Measurements from ENCODE around the gene TMBIM1.
A peak's percentile ranks its signal among the peaks of the same experiment; 100 is the strongest.

Gene TMBIM1

DNA sequence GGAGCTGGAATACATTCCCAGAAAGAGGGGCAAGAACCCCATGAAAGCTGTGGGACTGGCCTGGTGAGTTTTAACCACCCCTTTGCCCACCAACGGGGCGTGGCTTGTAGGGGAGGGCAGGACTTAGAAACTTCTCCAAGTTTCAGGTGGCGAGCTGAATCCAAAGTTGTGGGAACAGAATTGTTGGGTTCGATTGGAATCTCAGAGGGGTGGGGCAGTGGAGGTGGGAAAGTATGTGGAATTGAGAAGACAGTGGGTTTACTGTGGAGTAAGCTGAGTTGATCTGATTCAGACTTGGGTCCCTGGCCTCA, 20.9 kb downstream of the TMBIM1 start:
- DNase-seq = no peak

DNA sequence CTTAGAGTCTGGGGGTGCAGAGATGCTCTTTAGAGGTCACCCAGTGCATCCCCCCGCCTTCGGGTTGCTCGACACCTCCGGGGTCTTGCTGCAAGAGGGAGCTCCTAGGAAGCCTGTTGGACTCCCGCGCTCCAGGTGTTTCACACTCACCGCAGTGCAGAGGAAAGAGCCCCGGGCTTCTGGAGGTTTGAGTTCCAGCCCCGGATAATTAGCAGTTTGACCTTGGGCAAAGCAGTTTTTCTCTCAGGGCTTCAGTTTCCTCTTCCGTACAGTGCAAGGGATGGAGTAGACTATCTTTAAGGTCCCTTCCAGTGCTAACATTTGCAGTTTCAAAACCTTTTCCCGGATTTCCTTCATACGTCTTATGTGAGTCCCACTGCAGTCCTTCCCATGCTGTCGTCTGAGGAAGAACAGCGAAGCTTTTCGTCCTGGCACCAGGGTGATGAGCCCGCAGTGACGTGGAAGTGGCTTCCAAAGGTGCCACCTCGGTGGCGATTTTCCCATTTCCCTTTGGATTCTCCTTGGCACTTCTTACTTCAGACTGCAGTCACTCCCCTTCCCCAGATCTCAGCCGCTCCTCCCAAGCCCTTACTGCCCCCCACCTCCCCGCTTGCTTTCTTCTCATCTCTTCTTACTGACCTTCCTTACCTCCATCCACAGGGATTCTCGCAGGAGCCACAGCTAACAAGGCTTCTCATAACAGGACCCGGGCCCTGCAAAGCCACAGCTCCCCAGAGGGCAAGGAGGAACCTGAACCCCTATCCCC, 21.4 kb downstream of the TMBIM1 start:
- DNase-seq = no peak

DNA sequence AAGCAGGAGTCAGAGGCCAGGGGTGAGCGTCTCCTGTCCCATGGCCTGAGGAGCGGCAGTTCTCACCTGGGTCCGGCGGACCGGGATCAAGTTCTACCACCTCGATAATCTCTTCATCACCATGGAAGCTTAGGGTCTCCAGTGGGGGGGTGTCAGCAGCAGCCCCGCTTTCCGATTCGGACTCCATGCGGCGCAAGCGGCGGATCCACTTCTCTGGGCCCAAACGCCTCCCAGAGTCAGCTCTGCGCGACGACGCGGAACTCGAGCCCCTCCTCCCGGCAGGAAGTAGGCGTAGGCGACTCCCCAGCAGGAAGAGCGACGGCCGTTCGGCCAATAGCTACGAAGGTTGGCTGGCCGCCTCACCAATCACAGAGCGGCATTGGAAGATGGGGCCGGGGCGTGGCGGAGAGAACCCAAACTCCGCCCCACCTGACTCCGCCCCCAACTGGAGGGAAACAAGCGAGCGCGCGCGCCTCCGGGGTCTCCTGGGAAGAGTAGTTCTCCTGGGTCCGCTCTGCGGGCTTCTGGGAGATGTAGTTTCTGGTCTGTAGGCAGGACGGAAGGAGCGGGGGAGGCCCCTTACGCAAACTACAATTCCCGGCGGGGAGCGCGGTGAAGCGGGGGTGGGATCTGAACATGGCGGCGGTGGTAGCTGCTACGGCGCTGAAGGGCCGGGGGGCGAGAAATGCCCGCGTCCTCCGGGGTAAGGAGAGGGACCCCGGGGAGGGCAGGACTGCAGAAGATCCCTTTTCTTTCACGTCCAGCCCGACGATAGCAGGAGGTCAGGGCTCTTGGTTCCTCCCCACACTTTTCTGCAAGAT, 22.2 kb downstream of the TMBIM1 start, which contains the start of the genes AAMP and PNKD:
TSS of gene AAMP (minus strand) at position 238 of the 821 bp plus-strand sequence. CDS start at position 187, 51 bp downstream.
TSS of gene PNKD (plus strand) at position 620 of the 821 bp plus-strand sequence. CDS start at position 637, 17 bp downstream.
- peak; percentile 100 for DNase-seq

DNA sequence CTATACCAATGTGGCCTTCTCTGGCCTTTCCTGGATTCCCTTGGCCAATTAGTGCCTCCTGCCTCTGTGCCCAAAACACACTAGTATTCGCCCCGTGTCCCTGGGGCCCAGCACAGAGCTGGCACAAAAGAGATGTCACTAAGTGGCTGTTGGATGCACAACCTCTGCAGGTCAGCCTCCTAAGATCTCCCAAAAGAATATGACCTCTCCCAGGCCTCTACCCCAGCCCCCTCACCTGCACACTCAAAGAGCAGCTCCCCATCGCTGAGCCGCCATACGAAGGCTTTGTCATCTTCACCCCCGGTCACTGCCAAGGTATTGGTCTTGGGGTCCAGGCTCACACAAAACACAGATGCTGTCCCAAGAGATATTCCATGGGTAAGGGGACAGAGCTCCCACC, 25.0 kb downstream of the TMBIM1 start:
- DNase-seq = no peak

DNA sequence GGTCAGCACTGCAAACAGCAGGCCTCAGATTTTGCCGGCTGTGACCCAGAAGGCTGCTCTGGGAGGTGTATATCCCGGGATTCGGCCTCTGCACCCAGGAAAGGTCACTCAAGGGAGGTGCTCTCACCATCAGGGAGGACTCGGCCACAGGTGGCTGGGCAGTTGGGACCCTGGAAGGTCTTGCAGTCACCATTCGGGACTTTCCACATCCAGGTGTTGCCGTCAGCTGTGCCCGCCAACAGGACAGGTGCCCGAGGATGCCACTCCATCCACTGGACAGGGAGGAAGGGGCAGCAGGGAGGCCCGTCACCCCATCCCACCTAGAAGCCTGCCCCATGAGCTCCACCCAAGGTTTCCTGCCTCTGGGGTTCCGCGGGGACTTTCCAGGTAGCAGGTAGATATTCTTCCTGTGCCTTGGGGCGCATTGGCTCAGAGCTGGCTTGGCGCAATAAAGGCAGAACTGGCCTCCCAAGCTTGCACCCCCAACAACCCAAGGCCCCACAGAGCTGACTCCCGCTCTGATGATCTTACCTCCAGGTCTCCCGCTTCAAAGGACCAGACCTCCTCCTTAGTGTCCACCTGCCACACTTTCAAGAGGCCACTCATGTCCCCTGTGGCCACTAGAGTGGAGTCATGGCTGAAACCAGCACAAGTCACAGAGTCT, 25.9 kb downstream of the TMBIM1 start:
- DNase-seq = no peak

DNA sequence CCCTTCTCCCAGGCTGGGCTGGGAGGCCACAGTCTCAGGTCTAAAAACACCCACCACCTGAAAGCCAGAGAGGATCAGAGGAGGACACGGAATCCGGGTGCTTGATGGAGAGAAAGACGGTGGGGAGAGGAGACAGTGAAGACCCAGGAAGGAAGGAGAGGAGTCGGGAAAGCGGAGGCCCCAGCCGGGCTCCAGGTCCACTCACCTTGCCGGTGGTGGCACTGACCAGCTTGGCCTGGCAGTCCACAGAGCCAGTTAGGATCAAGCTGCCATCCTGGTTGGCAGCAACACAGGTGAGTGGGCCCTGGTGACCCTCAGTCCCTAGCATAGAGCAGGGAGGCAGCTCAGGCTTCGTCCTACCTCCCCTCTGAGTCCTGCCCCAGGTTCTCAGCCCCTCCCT, 26.7 kb downstream of the TMBIM1 start:
- no peak for DNase-seq

DNA sequence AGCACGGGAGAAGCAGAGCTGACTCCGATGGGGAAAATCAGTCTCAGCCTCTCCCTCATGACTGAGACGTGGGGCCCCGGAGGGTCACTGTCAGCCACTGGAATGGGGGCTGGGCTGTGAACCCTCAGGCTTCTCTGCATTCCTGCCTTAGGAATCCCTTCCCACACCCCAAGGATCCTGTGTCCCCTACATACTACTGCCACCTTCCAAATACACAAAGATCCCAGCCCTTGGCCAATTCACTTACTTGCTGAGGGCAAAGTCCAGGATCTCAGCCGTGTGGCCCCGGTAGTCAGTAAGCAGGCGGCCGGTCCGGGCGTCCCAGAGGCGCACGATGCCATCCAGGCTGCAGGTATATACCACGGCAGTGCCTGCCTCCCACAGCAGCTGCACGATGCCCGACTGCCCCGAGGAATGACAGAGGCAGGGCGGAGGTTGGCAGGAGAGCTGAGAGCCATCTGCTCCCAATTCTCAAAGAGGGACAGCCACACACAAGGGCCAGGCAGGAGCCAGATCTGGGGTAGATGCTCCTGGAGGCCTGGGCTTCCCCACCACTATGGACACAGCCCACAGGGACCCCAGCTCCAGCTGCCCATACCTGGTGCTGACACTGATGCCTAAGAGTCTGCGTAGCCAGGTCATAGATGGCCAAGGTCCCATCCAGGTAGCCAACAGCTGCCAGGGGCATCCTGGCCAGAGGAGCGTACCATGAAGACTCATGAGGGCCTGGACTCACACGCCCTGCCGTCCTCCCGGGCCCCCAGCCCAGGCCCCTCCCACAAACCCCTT, 27.3 kb downstream of the TMBIM1 start:
- DNase-seq = no peak

DNA sequence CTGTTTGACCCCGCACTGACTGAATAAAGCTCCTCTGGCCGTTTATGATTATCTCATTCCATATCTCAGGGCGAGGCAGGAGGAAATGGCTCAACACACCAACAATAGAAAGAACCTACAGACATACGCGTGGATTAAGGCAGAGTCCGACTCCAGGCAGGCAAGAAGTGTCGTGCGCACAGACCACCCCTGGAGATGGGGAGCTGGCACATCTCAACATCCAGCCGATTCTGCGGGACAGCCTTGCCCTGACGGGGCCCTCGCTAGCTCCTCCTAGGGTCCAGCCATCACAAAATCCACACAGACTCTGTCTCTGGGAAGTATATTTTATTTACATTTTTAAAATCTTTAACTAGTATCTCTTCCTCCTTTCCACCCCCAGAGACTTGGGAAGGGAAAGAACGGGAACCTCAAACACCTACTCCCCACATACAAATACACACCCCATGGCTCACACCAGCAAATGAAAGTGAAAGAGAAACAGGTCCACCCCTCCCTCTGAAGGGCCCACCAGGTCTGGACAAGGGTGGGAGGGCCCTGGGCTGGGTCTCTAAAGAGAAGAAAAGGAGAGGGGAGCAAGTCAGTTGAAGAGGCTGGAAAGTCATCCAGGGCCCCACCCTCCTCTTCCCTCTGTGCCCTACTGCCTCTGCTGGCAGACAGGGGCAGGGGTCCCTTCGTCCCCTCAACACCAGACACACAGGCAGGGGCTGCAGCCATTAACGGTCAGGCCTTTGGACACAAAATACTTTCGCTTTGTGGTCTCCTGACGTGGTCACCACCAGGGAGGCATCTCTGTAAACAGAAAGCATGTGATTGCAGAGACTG, 28.3 kb downstream of the TMBIM1 start:
- peak; percentile 15 for DNase-seq

DNA sequence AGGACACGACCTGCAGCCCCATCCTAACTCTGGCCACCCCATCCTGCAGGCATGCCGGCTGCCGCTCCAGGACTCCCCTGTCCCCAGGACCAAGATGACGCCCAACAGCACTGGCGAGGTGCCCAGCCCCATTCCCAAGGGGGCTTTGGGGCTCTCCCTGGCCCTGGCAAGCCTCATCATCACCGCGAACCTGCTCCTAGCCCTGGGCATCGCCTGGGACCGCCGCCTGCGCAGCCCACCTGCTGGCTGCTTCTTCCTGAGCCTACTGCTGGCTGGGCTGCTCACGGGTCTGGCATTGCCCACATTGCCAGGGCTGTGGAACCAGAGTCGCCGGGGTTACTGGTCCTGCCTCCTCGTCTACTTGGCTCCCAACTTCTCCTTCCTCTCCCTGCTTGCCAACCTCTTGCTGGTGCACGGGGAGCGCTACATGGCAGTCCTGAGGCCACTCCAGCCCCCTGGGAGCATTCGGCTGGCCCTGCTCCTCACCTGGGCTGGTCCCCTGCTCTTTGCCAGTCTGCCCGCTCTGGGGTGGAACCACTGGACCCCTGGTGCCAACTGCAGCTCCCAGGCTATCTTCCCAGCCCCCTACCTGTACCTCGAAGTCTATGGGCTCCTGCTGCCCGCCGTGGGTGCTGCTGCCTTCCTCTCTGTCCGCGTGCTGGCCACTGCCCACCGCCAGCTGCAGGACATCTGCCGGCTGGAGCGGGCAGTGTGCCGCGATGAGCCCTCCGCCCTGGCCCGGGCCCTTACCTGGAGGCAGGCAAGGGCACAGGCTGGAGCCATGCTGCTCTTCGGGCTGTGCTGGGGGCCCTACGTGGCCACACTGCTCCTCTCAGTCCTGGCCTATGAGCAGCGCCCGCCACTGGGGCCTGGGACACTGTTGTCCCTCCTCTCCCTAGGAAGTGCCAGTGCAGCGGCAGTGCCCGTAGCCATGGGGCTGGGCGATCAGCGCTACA, 29.4 kb downstream of the TMBIM1 start:
- DNase-seq = peak; percentile 14

DNA sequence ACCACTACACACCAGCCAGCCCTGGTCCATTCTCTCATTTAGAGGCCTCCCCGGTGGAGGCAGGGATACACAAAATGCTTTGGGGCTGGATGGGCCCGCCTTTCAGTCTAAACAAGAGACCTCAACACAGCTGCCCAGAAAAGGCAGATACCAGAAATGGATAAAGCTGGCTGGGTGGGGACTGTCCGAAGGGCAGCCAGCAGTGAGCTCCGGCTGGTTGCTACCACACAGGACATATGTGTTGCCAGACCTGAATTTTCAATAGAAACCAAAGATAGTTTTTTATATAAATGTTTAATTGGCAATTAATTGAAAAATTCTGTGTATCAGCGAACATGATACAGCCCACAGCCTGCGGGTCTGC, 30.1 kb downstream of the TMBIM1 start:
- no peak for DNase-seq

DNA sequence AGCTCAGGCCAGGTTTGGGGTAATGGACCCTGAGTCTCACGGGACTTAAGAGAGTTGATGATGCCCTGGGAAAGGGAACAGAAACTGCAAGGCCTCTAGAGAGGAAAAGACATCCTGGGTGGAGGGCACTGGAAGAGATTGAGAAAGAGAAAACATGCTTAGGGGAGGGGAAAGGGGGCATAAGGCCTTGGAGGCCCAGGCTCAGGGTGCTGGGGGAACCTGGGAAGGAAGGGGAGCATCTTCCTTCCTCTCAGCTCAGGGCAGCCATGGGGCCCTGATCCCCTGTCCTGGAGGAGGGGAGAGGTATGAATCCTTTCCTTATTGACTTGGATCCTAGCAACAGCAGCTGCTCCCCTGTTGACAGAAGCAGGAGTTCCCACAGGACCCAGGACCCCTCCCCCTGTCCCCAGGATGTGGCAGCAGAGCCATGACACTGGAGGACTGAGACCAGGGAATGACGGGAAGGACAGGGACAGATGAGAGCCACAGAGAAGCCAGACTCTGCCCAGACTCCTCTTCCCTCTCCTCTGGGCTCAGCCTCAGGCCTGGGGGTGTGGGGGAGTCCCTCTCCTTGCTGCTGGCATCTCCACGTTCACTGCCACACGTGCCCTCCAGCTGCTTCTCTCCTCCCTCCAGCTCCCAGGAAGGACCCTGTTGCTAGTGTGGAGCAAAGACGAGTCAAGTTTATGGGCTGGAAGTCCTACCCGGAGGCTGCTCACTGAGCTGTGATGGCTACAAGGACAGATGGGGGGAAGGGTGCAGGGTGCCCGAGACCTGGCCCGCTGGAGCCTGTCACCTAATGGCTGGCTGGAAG, 30.7 kb downstream of the TMBIM1 start:
- DNase-seq = peak; percentile 14

DNA sequence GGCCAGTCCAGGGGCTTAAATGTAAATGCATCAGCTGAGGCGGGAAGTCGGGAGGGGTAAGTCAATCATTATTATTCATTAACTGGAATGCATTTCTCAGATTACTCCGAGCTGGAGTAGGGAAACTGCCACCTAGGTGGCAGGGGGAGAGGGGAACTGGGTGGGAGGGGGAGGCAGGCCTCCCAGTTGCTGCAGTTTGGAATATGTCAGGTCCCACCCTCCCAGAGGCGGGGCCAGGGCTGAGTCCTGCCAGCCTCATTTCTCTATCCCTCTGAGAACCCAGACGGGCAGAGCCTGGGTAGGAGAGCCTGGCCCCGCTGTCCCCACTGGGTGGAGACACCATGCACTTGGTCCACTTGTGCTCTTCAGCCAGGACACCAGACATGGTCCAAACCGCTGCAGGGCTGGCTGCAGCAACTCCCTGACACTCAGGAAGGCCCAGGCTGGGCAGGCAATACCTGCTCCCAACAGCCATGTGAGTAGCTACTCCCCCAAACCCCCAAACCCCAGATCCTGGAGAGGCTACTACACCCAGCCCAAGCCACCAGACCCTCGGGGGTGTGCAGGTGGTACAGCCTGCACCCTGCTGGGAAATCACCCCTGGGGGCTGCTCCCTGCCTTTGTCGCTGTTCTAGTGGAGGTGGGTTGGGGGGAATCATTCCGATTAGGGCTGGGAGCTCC, 31.4 kb downstream of the TMBIM1 start, which contains the start of gene GPBAR1:
TSS of gene GPBAR1 (plus strand) at position 274 of the 681 bp plus-strand sequence. CDS start 1,710 bp downstream, outside the sequence.
- DNase-seq = peak; percentile 18

DNA sequence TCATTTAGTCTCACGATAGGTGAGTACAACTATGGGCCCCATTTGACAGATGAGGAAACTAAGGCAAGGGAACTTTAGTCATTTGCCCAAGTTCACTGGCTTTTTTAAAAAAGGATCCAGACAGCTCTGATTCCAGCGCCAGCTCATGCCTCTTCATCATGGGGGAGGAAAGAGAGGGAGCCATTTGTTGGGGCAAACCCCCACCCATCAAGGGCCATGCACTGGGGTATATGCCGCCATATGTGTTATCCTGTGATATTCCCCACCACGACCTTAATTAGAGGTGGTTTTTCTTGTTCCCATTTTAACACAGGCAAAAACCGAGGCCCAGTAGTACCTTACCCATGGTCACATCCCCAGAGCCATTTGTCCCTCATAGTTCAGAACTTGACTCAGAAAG, 32.1 kb downstream of the TMBIM1 start:
- peak; percentile 5 for DNase-seq

DNA sequence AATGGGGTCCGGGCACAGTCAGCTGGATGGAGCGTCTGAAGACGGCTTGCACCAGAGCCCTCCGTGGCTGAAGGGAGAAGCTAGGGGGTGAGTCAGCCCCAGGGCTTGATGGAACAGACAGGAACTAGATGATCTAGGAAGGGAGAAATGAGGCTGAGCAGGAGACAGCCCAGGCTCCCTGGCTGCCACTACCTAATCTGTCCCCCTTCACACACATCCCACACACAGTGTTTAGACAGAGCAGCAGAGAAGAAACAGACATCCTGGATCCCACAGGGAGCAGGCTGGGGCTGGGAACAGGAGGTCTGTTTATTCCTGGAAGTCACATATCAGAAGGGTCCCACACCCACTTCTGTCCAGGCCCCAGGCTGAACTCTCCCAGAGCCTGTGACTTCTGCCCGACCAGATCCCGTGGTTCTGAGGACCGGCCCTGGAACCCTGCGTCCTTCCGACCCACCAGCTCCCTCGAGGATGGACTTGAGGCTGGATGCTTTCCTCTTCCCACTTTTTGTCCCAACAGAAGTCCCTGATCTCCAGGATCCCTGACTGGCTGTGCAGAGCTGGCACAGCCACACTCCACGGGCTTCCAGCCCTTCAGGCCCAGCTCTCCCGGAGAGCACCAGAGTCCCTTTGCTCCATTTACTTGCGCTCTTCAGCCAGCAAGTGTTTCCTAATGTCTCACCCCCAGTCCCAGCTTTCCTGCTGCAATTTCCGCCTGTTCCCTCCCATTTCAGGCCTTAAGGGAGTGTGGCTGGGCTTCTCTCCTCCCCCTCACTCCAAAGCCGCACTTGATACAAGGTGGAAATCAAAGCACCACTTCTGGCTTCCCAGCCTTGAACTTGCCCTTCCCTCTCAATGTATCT, 33.0 kb downstream of the TMBIM1 start:
- DNase-seq = peak; percentile 42

DNA sequence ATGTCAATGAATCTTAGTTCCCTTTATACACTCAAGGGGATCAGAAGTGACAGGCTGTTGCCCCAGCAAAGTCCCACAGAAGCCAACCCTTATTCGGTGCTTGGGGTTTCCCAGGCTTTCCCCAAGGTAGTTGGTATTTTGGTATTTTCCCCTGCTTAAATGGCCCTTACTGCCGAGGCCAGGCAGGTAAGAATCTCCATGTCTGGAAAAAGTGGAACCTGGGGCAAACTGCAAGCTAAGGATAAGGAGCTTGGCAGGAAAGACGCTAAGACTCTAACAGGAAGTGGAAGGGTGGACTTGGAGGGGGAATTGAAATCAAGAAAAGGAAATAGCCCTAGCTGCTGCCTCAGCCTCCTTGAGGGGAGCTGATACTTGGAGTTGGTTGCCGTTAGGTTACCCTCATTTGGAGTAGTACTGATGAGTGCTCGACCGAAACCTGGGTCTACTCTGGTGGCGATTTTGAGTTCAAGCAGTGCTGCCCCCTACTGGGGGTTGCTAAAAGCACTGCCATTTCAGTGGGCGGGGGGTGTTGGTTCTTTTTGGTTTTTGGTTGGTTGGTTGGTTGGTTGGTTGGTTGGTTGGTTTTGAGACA, 34.8 kb downstream of the TMBIM1 start:
- peak; percentile 74 for DNase-seq

DNA sequence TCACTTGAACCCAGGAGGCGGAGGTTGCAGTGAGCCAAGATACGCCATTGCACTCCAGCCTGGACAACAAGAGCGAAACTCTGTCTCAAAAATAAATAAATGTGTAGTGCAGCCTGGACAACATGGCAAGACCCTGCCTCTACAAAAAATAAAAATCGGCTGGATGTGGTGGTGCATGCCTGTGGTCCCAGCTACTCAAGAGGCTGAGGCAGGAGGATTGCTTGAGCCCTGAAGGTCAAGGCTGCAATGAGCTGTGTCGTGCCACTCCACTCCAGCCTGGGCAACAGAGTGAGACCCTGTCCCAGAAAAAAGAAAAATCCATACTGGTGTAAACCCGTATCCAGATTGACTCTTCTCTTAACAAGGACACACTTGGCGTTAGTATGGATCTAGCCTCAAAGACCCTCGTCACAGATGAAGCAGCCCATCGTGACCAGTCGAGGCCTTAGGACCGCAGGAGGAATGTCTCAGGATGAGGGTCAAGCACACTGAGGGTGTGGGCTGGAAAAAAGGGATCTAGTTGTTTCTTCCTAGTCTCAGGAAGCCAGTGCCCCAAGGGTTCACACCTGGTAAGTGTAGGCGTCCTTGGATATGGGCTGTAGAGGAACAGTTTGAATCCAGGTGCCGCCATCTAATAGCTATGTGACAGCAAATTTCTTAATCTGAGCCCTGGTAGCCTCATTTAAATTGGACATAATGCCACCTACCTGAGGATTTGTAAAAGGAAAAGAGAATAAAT, 35.5 kb downstream of the TMBIM1 start:
- DNase-seq = peak; percentile 9

DNA sequence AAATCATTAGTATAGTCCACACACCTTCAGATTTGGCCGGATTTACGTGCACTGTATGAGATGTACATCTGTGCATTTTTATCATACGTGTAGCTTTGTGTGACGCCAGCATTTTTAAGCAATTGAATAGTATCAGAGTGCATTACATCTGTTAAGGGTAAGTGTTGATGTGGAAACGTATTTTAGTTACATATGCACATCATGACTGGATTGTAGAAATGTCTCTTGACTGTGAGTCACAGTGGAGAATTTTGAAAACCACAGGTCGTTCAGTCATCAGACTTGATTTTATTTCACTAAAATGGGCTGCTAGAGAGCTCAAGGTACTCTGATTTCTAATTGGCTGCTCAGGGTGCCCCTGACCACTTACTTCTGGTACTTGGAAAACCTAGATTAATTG, 36.9 kb downstream of the TMBIM1 start:
- DNase-seq = no peak
